A549 (cell line): ENCODE results near the gene PLPP4.

Experiments used
- CHD2 ChIP-seq: fragments of 150-350 bp; IDR thresholded peaks from 2 replicates; pipeline ENCODE4 v1.6.1; 2014; ENCODE audit warnings: low read length; ENCODE audit not compliant: partially characterized antibody
- CTCF ChIP-seq: fragments of >200 bp; sonication (Bioruptor Twin); formaldehyde crosslinking; IDR thresholded peaks from 3 replicates; pipeline ENCODE4 v1.5.1; 2016
- HEYL ChIP-seq: fragments of 250-450 bp; sonication (Bioruptor Pico); IDR thresholded peaks from 2 replicates; pipeline ENCODE4 v1.8.0; 2021; ENCODE audit warnings: mild to moderate bottlenecking, moderate library complexity
- JUNB ChIP-seq: fragments of >200 bp; sonication (Bioruptor Twin); formaldehyde crosslinking; IDR thresholded peaks from 2 replicates; pipeline ENCODE4 v1.6.1; 2016
- POLR2A ChIP-seq: IDR thresholded peaks from 2 replicates; pipeline ENCODE4 v1.6.1; 2012; ENCODE audit warnings: mild to moderate bottlenecking, low read length
- RFX5 ChIP-seq: fragments of 450-650 bp; IDR thresholded peaks from 2 replicates; pipeline ENCODE4 v1.7.1; 2014; ENCODE audit warnings: antibody characterized with exemption, mild to moderate bottlenecking, moderate library complexity
- SMC3 ChIP-seq: fragments of >200 bp; sonication (Bioruptor Twin); formaldehyde crosslinking; IDR thresholded peaks from 3 replicates; pipeline ENCODE4 v1.6.1; 2018; ENCODE audit warnings: inconsistent platforms

- TF ChIP-seq CTCF: no peak
- TF ChIP-seq RFX5: no peak
- TF ChIP-seq HEYL (CRISPR knock-in tag): no peak
- TF ChIP-seq SMC3: no peak
- TF ChIP-seq POLR2A: no peak
- no peak for TF ChIP-seq CHD2
- no peak for TF ChIP-seq JUNB
These were observed 3.2 kb downstream of the PLPP4 start for GRCh38 chr10:120460186-120460585.
